ENCODE data around the gene PHACTR4.

DNA sequence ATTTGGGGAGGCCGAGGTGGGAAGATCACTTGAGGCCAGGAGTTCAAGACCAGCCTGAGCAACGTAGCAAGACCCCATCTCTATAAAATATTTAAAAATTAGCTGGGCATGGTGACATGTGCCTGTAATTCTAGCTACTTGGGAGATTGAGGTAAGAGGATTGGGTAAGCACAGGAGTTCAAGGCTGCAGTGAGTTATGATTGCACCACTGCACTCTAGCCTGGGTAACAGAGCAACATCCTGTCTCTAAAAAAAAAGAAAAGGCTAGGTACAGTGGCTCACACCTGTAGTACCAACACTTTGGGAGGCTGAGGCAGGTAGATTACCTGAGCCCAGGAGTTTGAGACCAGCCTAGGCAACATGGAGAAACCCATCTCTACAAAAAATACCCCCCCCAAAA lies 100.6 kb downstream of the PHACTR4 start:
- TF ChIP-seq, protein P1, sequence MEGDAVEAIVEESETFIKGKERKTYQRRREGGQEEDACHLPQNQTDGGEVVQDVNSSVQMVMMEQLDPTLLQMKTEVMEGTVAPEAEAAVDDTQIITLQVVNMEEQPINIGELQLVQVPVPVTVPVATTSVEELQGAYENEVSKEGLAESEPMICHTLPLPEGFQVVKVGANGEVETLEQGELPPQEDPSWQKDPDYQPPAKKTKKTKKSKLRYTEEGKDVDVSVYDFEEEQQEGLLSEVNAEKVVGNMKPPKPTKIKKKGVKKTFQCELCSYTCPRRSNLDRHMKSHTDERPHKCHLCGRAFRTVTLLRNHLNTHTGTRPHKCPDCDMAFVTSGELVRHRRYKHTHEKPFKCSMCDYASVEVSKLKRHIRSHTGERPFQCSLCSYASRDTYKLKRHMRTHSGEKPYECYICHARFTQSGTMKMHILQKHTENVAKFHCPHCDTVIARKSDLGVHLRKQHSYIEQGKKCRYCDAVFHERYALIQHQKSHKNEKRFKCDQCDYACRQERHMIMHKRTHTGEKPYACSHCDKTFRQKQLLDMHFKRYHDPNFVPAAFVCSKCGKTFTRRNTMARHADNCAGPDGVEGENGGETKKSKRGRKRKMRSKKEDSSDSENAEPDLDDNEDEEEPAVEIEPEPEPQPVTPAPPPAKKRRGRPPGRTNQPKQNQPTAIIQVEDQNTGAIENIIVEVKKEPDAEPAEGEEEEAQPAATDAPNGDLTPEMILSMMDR (IDR thresholded peaks at IDR 0.05) = no peak
- TF ChIP-seq POLR2A (IDR thresholded peaks at IDR 0.05) (no peak), POLR2AphosphoS5 (IDR thresholded peaks at IDR 0.05) (no peak), EP300 (IDR thresholded peaks at IDR 0.05) (no peak)

All from sigmoid colon (tissue), 4 donors.